GM19455 (cell line): ENCODE measurements around the gene CCDC146.
"Not testable (repeated sequence)": the region's sequence is repeated elsewhere in the genome, so short reads cannot be mapped to it uniquely, and the experiment has no call there.

Experiments
- ATAC-seq: cut with Tn5 transposase; IDR thresholded peaks from one replicate; pipeline ENCODE4 v1.9.1; 2021; ENCODE audit not compliant: unreplicated experiment

The CCDC146 gene

DNA sequence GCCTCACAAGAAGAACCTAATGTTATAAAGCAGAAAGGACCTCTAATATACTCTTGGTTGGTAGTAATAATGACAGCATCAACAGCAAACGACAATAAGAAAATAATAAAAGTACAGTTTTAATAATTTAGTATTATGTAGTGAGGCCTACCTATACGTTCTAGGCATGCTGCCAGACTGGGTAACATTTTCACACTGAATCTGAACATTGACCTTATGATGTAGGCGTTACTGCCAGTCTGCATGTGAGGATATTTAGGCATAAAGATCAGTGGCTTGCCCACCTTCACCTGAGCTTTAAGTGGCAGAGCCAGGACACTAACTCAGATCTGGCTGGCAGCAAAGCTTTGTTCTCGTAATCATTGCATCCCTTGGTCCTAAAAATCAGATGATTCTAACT is 74.7 kb downstream of the CCDC146 start:
- ATAC-seq = no peak

GRCh38 chr7:77199013-77199966 is 76.9 kb downstream of the CCDC146 start, which contains the start of gene FGL2:
FGL2 (minus strand) TSS chr7:77199819; CDS start chr7:77199793, 26 bp downstream.
- no peak for ATAC-seq

- no peak for ATAC-seq
Measured at GRCh38 chr7:77200542-77200941, 78.1 kb downstream of the CCDC146 start.

GRCh38 chr7:77202481-77202976 is 80.1 kb downstream of the CCDC146 start:
- peak; percentile 88 for ATAC-seq

DNA sequence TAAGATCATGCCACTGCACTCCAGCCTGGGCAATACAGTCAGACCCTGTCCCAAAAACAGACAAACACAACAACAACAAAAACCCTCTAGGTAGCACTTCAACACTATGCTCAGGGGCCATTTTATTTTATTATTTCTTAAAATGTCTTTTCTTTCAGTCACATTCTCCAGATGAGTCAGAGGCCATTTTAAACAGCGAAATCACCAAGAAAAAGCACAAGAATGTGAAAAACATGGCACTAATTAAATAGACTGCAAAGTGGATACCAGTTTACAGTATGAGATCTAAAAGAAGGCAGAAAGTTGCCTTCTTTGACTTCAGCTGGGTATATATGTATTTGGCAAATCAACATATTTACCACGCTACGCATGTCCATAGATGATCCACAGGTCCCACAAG is 83.3 kb downstream of the CCDC146 start:
- no peak for ATAC-seq

DNA sequence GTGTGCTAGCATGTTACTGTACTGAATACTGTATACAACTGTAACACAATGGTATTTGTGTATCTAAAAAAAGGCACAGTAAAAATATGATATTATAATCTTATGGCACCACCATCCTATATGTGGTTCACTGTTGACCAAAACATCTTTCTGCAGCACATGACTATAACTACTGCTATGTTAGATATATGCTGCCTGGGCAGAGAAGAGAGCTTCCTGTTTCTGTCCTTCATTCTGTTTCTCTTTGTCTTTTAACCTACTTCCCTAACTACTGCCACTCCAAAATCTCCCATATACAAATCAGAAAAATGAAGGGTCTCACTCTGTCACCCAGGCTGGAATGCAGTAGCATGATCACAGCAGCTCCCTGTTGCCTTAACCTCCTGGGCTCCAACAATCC is 86.0 kb downstream of the CCDC146 start:
- ATAC-seq = no peak

GRCh38 chr7:77209479-77210139 is 87.2 kb downstream of the CCDC146 start:
- ATAC-seq = no peak

DNA sequence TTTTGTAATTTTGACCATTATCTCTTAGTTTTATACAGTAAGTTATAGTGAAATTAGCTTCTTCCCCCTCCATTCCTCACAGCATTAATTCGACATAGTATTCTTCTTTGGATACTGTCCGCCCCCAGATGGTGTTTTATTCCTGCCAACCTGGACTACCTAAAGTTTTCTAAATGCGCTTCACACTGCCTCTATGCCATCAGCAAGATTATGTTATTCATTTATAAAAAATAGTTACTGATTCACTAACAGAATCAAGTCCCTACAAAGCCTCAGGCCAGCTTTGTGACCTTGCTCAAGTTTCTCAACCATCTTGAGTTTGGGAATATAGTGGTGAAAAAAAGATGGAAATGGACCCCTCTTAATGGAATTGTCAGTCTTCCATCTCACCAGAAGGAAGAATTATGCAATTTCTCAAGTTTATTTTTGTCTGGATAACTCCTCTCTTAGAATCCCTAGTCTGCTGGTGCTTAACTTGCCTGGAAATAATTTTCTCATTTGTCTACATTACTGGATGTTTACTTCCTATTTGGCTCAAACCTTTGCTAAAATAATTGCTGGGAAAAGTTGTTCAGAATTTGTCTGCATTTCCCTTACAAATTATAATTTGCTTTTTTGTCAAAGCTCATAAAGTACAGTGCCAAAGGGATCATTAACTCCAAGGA is 93.9 kb downstream of the CCDC146 start:
- ATAC-seq = no peak

GRCh38 chr7:77217474-77218185 is 95.2 kb downstream of the CCDC146 start:
- ATAC-seq = no peak

DNA sequence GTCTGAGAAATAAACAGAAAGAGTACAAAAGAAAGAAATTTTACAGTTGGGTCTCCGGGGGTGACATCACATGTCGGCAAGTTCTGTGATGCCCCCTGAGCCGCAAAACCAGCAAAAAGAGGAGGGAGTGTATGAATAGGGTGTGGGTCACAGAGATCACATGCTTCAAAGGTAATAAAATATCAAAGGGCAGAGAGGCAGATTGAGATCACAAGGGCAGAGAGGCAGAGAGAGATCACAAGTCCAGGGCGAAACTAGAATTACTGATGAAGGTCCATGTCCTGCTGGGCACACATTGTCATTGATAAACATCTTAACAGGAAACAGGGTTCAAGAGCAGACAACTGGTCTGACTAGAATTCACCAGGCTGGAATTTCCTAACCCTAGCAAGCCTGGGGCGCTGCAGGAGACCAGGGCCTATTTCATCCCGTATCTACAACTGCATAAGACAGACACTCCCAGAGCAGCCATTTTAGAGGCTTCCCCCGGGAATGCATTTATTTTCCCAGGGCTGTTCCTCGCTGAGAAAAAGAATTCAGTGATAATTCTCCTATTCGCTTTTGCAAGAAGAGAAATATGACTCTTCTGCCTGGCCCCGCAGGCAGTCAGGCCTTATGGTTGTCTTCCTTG is 97.4 kb downstream of the CCDC146 start:
- ATAC-seq = not testable (repeated sequence)

DNA sequence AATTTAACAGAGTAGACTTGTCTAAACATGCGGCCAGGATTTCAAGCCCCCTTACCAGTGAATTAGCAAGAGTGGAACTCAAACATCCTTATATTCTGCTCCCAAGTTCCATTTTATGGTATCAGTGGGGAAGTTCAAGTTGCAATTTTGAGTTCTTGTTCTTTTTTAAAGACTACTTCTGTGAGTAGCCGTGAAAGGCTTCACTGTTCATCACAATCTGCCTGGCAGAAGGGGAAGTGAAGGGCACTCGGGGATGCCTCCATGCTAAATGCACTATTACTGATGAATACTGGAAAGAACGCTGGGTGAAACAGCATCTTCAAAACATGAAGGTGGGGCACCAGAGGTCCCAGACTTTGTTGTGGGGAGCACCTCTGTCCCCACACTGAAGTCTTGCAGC is 99.7 kb downstream of the CCDC146 start:
- ATAC-seq = no peak

DNA sequence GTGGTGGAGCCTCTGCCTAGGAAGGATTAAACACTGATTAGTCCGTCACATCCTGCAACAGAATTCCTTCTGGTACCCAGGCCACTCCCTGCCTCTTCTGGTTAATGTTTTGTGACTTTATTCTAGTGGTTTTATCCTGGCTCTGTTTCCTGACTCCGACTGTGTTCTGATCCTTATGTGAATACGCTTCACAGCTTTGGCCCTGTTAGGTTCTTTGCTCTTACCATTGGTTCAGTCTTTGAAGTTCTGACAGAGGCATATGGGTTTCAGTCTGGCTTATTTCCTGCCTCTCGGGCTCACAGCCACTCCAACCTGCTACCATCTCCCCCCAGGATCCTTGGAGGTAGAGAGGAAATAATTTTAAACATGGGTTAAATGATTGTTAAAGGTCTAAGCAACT is 100.4 kb downstream of the CCDC146 start:
- no peak for ATAC-seq

DNA sequence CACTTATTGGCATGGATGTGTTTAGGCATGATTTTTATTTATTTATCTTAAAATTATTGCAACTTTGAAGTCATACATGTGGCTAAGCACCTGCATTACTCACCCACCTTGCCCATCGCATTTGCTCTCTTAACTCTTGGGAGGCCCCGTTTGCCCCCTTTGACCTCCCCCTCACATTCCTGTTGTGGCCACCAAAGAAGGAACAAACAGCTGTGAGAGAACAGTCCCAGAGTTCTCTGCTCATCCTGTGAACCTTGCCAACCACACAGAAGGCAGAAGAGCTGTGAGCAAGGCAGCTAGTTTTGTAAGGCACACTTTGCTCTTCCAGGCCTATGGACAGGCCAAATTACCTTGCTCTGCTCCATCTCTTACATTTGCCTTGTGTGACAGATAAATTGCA is 100.8 kb downstream of the CCDC146 start:
- ATAC-seq = no peak

GRCh38 chr7:77226357-77226839 is 104.0 kb downstream of the CCDC146 start:
- ATAC-seq = no peak

DNA sequence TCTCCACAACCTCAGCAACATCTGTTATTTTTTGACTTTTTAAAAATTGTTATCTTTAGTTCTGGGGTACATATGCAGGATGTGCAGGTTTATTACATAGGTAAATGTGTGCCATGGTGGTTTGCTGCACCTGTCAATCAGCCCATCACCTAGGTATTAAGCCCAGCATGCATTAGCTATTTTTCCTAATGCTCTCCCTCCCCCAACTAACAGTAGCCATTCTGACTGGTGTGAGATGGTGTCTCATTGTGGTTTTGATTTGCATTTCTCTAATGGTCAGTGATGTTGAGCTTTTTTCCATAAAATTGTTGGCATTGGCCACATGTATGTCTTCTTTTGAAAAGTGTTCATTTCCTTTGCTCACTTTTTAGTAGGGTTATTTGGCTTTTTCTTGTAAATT is 106.4 kb downstream of the CCDC146 start:
- ATAC-seq = not testable (repeated sequence)

GRCh38 chr7:77232467-77232866 is 110.1 kb downstream of the CCDC146 start:
- ATAC-seq = no peak

GRCh38 chr7:77235276-77235675 is 112.9 kb downstream of the CCDC146 start:
- ATAC-seq = no peak

GRCh38 chr7:77238703-77239136 is 116.3 kb downstream of the CCDC146 start:
- ATAC-seq = no peak

GRCh38 chr7:77239471-77239870 is 117.1 kb downstream of the CCDC146 start:
- no peak for ATAC-seq

DNA sequence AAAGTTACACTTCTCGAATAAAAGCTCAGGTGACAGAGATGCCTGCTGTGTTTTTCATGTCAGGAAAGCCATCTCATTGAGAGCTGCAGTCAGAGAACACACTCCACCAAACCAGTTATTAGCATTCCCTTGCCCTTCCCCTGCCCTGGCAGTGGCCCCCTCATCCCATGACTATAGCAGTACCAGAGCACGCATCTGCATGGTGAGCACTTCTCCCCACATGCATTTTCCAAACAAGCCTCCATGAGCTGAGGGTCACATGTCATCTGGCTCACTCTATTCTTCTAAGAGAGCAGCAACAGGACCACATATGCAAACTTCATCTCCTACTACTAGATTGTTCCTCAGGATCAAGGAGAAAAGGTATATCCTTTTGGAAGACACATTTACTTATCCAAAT is 119.7 kb downstream of the CCDC146 start:
- no peak for ATAC-seq
